Keratinocyte (primary cell): Measurements from ENCODE around the gene CGNL1. TPM values are rescaled to one million over a fixed set of nuclear protein-coding genes. Genes with fewer than 3 reads are reported as not detected.

ENCODE experiments used
- DNase-seq: peaks from one replicate; pipeline ENCODE4 v3.0.0-alpha.2; 2011; ENCODE audit warnings: low read depth, missing footprints, low spot score
- FAIRE-seq: peaks from 2 replicates; lab custom pipeline; 2011; peaks lifted over from hg19 to GRCh38; lab: Jason Lieb, UNC
- H2AFZ ChIP-seq: 2 replicates; pipeline ENCODE4 v1.6.0; 2012; ENCODE audit warnings: low read length, control low read depth, inconsistent platforms; ENCODE audit not compliant: control insufficient read depth
- H3K27ac ChIP-seq: 2 replicates; pipeline ENCODE4 v1.5.1; 2011; ENCODE audit warnings: low read length; ENCODE audit not compliant: control insufficient read depth, insufficient read depth
- H3K27me3 ChIP-seq: 3 replicates; pipeline ENCODE4 v1.6.0; 2011; ENCODE audit warnings: low read length; ENCODE audit not compliant: control insufficient read depth, insufficient read depth; ENCODE audit errors: extremely low read depth
- H3K36me3 ChIP-seq, 2 experiments: 2 replicates in 1 of 2; 3 replicates in 1 of 2; pipeline ENCODE4 v1.5.1; 2011; ENCODE audit warnings: low read length in 2 of 2, mild to moderate bottlenecking in 1 of 2; ENCODE audit not compliant: control insufficient read depth in 2 of 2, insufficient read depth in 2 of 2; ENCODE audit errors: extremely low read depth in 1 of 2
- H3K4me1 ChIP-seq: 3 replicates; pipeline ENCODE4 v1.5.1; 2011; ENCODE audit warnings: low read length; ENCODE audit not compliant: control insufficient read depth, insufficient read depth; ENCODE audit errors: extremely low read depth
- H3K4me2 ChIP-seq: 3 replicates; pipeline ENCODE4 v1.6.0; 2011; ENCODE audit warnings: low read depth, low read length; ENCODE audit not compliant: control insufficient read depth, insufficient read depth; ENCODE audit errors: extremely low read depth
- H3K4me3 ChIP-seq, 3 experiments: fragments of 200-600 bp in 1 of 3; sonication (generic) in 1 of 3; 2 replicates in 2 of 3; 3 replicates in 1 of 3; pipeline ENCODE4 v1.5.1; 2011 to 2016; ENCODE audit warnings: low read length in 3 of 3, mild to moderate bottlenecking in 3 of 3, control low read depth in 2 of 3, inconsistent platforms in 1 of 3, low read depth in 1 of 3, mixed read lengths in 1 of 3, mixed run types in 1 of 3, moderate library complexity in 1 of 3; ENCODE audit not compliant: control insufficient read depth in 2 of 3, insufficient read depth in 2 of 3; ENCODE audit errors: extremely low read depth in 1 of 3
- H3K79me2 ChIP-seq: 2 replicates; pipeline ENCODE4 v1.6.0; 2012; ENCODE audit warnings: low read length; ENCODE audit not compliant: control insufficient read depth, insufficient read depth
- H3K9ac ChIP-seq: 3 replicates; pipeline ENCODE4 v1.6.0; 2011; ENCODE audit warnings: low read length; ENCODE audit not compliant: control insufficient read depth, insufficient read depth; ENCODE audit errors: extremely low read depth
- H3K9me1 ChIP-seq: 3 replicates; pipeline ENCODE4 v1.6.0; 2011; ENCODE audit warnings: low read length; ENCODE audit not compliant: control insufficient read depth, insufficient read depth; ENCODE audit errors: extremely low read depth
- H3K9me3 ChIP-seq: 2 replicates; pipeline ENCODE4 v1.5.1; 2012; ENCODE audit warnings: low read depth, low read length; ENCODE audit not compliant: control insufficient read depth
- H4K20me1 ChIP-seq: 3 replicates; pipeline ENCODE4 v1.6.0; 2011; ENCODE audit warnings: low read length; ENCODE audit not compliant: control insufficient read depth, insufficient read depth; ENCODE audit errors: extremely low read depth
- CTCF ChIP-seq, 3 experiments: IDR thresholded peaks in 1 of 3; conservative IDR thresholded peaks in 1 of 3; optimal IDR thresholded peaks in 1 of 3; 2 replicates in 2 of 3; 3 replicates in 1 of 3; pipeline versions ENCODE3 to v1.5.1; 2011; ENCODE audit warnings: low read length in 3 of 3, mild to moderate bottlenecking in 3 of 3, moderate library complexity in 2 of 3, control low read depth in 1 of 3, inconsistent platforms in 1 of 3; ENCODE audit not compliant: insufficient read depth in 2 of 3; ENCODE audit errors: extremely low read depth in 1 of 3
- EZH2 ChIP-seq: IDR thresholded peaks from one replicate; pipeline ENCODE4 v1.6.1; 2012; ENCODE audit warnings: inconsistent platforms, mild to moderate bottlenecking, low read length, moderate library complexity
- dilution Hi-C: fragments of 300-500 bp; cut with MboI; formaldehyde crosslinking; loops from one replicate; pipeline ENCODE4 v1.7.0; 2020; ENCODE audit warnings: low sequenced_read_pairs; ENCODE audit not compliant: extremely low pct_ligation_motif_present
- polyA plus RNA-seq, 5 experiments: library from polyadenylated mRNA; depleted of rRNA in 3 of 5; stranded (reverse) in 3 of 5; stranded (forward) in 1 of 5; unstranded in 1 of 5; fragments of >200 nt; gene quantifications; 1 replicate in 1 of 5; 2 replicates in 3 of 5; 3 replicates in 1 of 5; pipeline versions ENCODE4 v1.2.1 to v1.2.3, GENCODE V29; 2011 to 2012; ENCODE audit warnings: missing spikeins in 2 of 5, low read depth in 1 of 5, low replicate concordance in 1 of 5

CGNL1 gene
- polyA plus RNA-seq, 1 donor (not counting 4 experiments of a cell fraction or from before 2014, with no cell fraction given) = 0.05 TPM

GRCh38 chr15:57570340-57570739 is 194.0 kb downstream of the CGNL1 start:
- no peak for FAIRE-seq

GRCh38 chr15:57570994-57571393 is 194.7 kb downstream of the CGNL1 start:
- FAIRE-seq = peak; percentile 90
- Histone ChIP-seq H3K9ac (no peak overlapping the region), H3K4me1 (peaks cover 17% of the 10 kb centered on the region), H3K9me1 (no peaks in the 10 kb centered on the region), H3K27ac (peak overlapping the region; percentile 74), H3K9me3 (no peaks in the 10 kb centered on the region), H3K36me3 (no peaks in the 10 kb centered on the region), H3K4me2 (peak overlapping the region; percentile 39), H3K4me3 (no peak overlapping the region), H3K27me3 (no peaks in the 10 kb centered on the region), H2AFZ (peak overlapping the region; percentile 44), H4K20me1 (no peaks in the 10 kb centered on the region), H3K79me2 (no peaks in the 10 kb centered on the region)
- dilution Hi-C loops = no loop called here
- DNase-seq = no peak
- TF ChIP-seq EZH2 = no peak
- TF ChIP-seq CTCF (optimal IDR thresholded peaks at IDR 0.05 in 1 of 3, IDR thresholded peaks at IDR 0.05 in 1 of 3, conservative IDR thresholded peaks at IDR 0.05 in 1 of 3; ENCODE audit: extremely low read depth in 1 of 3, insufficient read depth in 2 of 3, low read length in 3 of 3) = no peak

More at GRCh38 chr15:57570340-57570739, 194.0 kb downstream of the CGNL1 start:
- Histone ChIP-seq H3K27me3 (no peaks in the 10 kb centered on the region), H3K4me1 (peaks cover 23% of the 10 kb centered on the region), H4K20me1 (no peaks in the 10 kb centered on the region), H3K9me1 (no peaks in the 10 kb centered on the region), H3K4me3 (no peak overlapping the region), H3K79me2 (no peaks in the 10 kb centered on the region), H2AFZ (no peak overlapping the region), H3K36me3 (no peaks in the 10 kb centered on the region), H3K27ac (peak overlapping the region; percentile 6), H3K4me2 (no peak overlapping the region), H3K9me3 (no peaks in the 10 kb centered on the region), H3K9ac (no peak overlapping the region)
- TF ChIP-seq EZH2 (no peak), CTCF (optimal IDR thresholded peaks at IDR 0.05 in 1 of 3, IDR thresholded peaks at IDR 0.05 in 1 of 3, conservative IDR thresholded peaks at IDR 0.05 in 1 of 3; ENCODE audit: extremely low read depth in 1 of 3, insufficient read depth in 2 of 3, low read length in 3 of 3) (no peak)
- dilution Hi-C loops = no loop called here
- DNase-seq = no peak
